RWPE2 (cell line): ENCODE results near the gene IGFBP6.

Experiments used
- ATAC-seq: fragments of 200-7000 bp; cut with Tn5 transposase; 3 replicates; pipeline ENCODE4 v1.9.1; 2021; ENCODE audit warnings: low read depth
- DNase-seq: peaks from one replicate; pipeline ENCODE4 v3.0.0-alpha.2; 2020; ENCODE audit warnings: low spot score
- H3K27ac ChIP-seq: fragments of 450-650 bp; 2 replicates; pipeline ENCODE4 v1.5.1; 2017; ENCODE audit warnings: mild to moderate bottlenecking; ENCODE audit not compliant: poor library complexity, severe bottlenecking
- H3K27me3 ChIP-seq: fragments of 250-450 bp; sonication (Bioruptor Pico); 2 replicates; pipeline ENCODE4 v1.5.1; 2021; ENCODE audit warnings: mild to moderate bottlenecking, moderate library complexity; ENCODE audit not compliant: insufficient read depth, poor library complexity, severe bottlenecking
- H3K36me3 ChIP-seq: fragments of 250-450 bp; sonication (Bioruptor Pico); 2 replicates; pipeline ENCODE4 v1.5.1; 2020; ENCODE audit warnings: low read depth, mild to moderate bottlenecking, moderate library complexity
- H3K4me1 ChIP-seq: fragments of 250-450 bp; sonication (Bioruptor Pico); 2 replicates; pipeline ENCODE4 v1.5.1; 2021; ENCODE audit warnings: mild to moderate bottlenecking, moderate library complexity; ENCODE audit not compliant: insufficient read depth, poor library complexity, severe bottlenecking
- H3K4me3 ChIP-seq: fragments of 250-450 bp; sonication (Bioruptor Pico); 2 replicates; pipeline ENCODE4 v1.5.1; 2021; ENCODE audit warnings: mild to moderate bottlenecking, moderate library complexity; ENCODE audit not compliant: severe bottlenecking
- H3K9me3 ChIP-seq: fragments of 250-450 bp; sonication (Bioruptor Pico); 2 replicates; pipeline ENCODE4 v1.5.1; 2021; ENCODE audit warnings: mild to moderate bottlenecking, moderate library complexity; ENCODE audit not compliant: severe bottlenecking
- CTCF ChIP-seq: fragments of 450-650 bp; IDR thresholded peaks from one replicate; pipeline ENCODE4 v1.5.1; 2017; ENCODE audit warnings: mild to moderate bottlenecking, moderate library complexity; ENCODE audit not compliant: poor library complexity, severe bottlenecking

Gene IGFBP6

GRCh38 chr12:53074283-53074998 is 23.0 kb upstream of the IGFBP6 start:
- Histone ChIP-seq H3K36me3 (peaks cover 68% of the 10 kb centered on the region), H3K4me1 (peaks cover 25% of the 10 kb centered on the region), H3K9me3 (no peaks in the 10 kb centered on the region), H3K27me3 (no peaks in the 10 kb centered on the region), H3K4me3 (no peak overlapping the region), H3K27ac (no peak overlapping the region)
- DNase-seq (no peak), ATAC-seq (no peak)
- no peak for TF ChIP-seq CTCF

- DNase-seq, result no peak
- Histone ChIP-seq H3K27me3 (no peaks in the 10 kb centered on the region), H3K4me3 (no peak overlapping the region), H3K27ac (no peak overlapping the region), H3K36me3 (peaks cover 66% of the 10 kb centered on the region), H3K4me1 (peaks cover 21% of the 10 kb centered on the region), H3K9me3 (no peaks in the 10 kb centered on the region)
- TF ChIP-seq CTCF, result no peak
- no peak for ATAC-seq
These were observed 22.5 kb upstream of the IGFBP6 start for GRCh38 chr12:53074999-53075370.

- Histone ChIP-seq H3K27me3 (no peaks in the 10 kb centered on the region), H3K9me3 (no peaks in the 10 kb centered on the region), H3K27ac (no peak overlapping the region), H3K4me1 (peaks cover 24% of the 10 kb centered on the region), H3K4me3 (no peak overlapping the region), H3K36me3 (peaks cover 53% of the 10 kb centered on the region)
- TF ChIP-seq CTCF, result no peak
- ATAC-seq, result no peak
- no peak for DNase-seq
These were observed 21.0 kb upstream of the IGFBP6 start for GRCh38 chr12:53076461-53076860.

- Histone ChIP-seq H3K4me1 (peaks cover 20% of the 10 kb centered on the region), H3K27me3 (no peaks in the 10 kb centered on the region), H3K27ac (no peak overlapping the region), H3K9me3 (no peaks in the 10 kb centered on the region), H3K36me3 (peaks cover 53% of the 10 kb centered on the region), H3K4me3 (no peak overlapping the region)
- ATAC-seq (no peak), DNase-seq (no peak)
- no peak for TF ChIP-seq CTCF
These were observed 20.4 kb upstream of the IGFBP6 start for GRCh38 chr12:53077030-53077429.
